NCI-H2107 treated with DMSO at 0.1 percent for 48 hours (cell line): Measurements from ENCODE around the gene DYNLRB1.
A peak's percentile ranks its signal among the peaks of the same experiment; 100 is the strongest.

Experiments used
- DNase-seq: peaks from one replicate; lab custom pipeline; 2025; ENCODE audit not compliant: unreplicated experiment; lab: John Stamatoyannopoulos, UW

Gene DYNLRB1

GRCh38 chr20:34553366-34553867 lies 37.2 kb downstream of the DYNLRB1 start:
- no peak for DNase-seq

- DNase-seq, result no peak
Observed at GRCh38 chr20:34557936-34558319, 41.7 kb downstream of the DYNLRB1 start.

- DNase-seq, result peak; percentile 49
Observed at GRCh38 chr20:34558320-34559218, 42.3 kb downstream of the DYNLRB1 start, which contains the start of gene MAP1LC3A. MAP1LC3A (plus strand) TSS chr20:34558718; CDS start chr20:34558869, 151 bp downstream.

GRCh38 chr20:34559311-34560140 lies 43.3 kb downstream of the DYNLRB1 start:
- DNase-seq, result no peak

DNA sequence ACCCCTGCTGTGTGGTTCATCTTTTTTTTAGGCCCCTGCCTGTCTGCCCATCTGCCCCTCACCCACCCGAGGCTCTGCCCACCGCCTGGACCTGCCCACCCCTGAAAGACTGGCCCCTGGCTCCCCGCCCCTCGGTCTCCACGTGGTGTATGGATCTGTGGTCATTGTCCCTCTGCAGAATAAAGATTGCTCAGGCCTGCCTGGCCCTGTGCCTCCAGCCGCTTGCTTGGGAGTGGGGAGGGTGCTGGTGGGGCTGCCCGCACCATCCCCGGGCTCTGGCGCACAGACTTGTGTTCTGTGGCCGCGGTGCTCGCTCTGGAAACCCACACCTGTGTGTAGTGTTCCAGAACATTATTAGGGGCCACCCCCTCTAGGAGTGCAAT lies 43.9 kb downstream of the DYNLRB1 start:
- no peak for DNase-seq

DNA sequence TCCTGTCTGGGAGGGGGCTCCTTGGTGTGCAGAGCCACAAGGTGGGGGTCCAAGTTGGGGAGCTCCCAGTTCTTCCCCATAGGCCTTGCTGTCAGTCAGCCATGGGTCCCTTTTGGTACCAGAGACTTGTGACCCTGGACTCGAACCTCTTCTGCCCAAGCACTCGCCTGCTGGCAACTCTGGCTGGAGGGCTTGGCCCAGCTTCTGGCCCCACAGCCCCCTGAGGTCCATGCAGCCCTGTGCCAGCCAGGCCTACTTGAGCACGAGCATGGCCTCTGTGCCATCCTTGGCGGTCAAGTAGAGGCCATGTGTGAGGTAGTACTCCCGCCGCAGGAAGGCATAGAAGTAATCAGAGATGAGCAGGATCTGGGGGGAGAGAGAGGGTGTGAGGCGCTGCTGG lies 44.4 kb downstream of the DYNLRB1 start:
- no peak for DNase-seq

DNA sequence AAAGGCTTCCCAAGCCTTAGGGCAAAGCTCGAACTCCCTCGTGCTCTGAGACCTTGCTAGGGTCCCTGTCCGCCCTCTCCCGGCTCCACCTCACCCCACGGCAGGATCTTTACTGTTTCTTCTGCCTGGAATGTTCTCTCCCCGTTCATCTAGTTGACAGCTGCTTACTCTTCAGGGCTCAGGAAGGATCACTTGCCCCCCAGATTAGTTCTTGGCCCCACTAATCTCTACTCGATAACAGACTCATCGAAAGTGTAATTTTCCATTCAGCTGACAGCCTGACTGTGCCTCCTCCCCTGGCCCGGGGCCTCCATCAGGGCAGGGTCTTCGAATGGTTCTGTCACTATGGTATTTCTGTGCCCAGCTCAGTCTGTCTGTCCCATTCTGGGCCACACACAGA lies 45.4 kb downstream of the DYNLRB1 start:
- DNase-seq, result no peak

GRCh38 chr20:34562641-34563040 lies 46.4 kb downstream of the DYNLRB1 start:
- no peak for DNase-seq

- DNase-seq, result no peak
Observed at GRCh38 chr20:34564833-34565232, 48.6 kb downstream of the DYNLRB1 start.

GRCh38 chr20:34566978-34567891 lies 51.0 kb downstream of the DYNLRB1 start:
- no peak for DNase-seq

- no peak for DNase-seq
Observed at GRCh38 chr20:34567892-34568865, 52.0 kb downstream of the DYNLRB1 start.

DNA sequence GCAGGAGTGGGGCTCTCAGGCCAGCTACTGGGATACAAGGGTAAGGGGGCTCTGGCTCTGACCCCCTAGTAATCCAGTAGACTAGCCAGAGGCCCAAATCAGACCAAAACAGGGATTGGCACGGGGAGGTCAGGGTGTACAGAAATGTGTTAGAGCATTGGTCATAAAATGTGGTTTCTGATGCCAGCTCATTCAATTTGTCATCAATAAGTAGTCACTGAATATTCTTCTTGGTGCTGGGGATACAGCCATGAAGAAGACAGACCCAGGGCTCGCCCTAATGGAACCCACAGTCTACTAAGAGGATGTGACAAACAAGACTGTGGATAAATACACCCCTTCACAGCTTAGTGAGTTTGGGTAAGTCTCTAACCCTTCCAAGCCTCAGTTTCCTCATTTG lies 53.4 kb downstream of the DYNLRB1 start:
- DNase-seq, result no peak

DNA sequence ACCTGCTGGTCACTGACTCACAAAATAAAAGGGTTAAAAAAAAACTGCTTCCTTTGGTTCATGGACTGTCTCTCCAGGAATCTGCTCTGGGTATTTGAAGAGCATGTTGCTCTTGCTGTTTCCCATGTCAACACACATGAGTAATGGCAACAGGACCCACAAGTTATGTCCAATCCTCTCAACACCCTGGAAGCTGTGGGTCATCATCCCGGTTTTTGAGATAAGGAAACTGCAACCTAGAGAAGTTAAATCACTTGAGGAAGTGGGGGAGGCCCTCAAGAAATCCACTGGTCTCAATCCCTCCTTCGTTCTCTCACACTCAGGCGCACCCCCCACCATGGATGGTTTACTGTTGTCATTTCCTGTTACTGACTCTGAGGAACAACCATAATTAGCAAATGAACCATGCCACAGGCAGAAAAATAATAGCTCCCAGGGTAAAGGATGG lies 54.7 kb downstream of the DYNLRB1 start:
- DNase-seq, result no peak

DNA sequence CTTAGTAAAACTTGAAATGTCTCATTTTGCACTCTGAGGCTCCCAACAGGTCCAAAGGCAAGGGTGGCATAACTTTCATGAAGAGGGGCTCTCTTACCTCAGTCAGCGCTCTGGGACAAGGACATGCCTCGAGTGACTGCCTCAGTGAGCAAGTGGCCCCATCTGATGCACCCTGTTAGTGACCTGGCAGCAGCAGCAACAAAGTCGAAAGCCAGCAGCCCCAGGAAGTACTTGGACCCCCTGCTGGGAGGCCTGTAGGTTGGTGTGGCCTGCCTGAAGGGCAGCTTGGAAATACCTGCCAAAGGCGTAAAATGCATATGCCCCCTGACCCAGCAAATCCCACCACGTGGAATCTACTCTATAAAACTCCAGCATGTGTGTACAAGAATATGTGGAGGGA lies 55.5 kb downstream of the DYNLRB1 start:
- no peak for DNase-seq

DNA sequence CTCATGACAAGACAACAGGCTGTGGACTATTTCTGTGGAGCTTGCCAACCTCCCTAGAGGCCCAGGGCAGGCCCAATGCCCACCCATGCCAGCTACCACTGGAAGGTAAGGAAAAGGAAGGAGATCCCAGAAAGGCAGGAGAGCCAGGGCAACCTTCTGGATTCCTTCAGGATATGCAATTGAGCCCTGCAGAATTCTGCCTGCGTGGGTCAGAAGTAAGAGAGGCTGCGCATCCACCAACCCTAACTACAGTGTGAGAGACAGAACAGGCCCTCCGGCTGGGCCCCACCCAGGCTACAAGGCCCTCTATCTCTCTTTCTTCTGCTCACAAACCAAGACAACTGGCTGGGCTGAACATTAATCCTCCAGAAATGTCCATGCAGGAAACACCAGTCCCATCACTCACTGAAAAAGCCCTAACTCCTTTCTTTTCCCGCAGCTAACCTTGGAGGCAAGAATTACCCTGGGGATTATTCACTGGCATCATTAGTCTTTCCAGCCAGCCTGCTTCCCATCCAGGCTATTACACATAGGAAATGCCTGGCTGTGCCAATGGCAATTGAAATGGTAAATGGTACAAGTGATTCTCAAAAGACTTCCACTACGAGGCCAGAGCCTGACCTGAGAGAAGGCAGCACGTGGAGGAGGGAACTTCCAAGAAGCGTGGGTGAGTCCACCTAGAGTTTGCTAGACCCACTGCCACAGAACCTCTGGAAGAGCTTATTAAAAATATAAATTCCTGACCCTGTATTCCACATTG lies 57.5 kb downstream of the DYNLRB1 start:
- no peak for DNase-seq

DNA sequence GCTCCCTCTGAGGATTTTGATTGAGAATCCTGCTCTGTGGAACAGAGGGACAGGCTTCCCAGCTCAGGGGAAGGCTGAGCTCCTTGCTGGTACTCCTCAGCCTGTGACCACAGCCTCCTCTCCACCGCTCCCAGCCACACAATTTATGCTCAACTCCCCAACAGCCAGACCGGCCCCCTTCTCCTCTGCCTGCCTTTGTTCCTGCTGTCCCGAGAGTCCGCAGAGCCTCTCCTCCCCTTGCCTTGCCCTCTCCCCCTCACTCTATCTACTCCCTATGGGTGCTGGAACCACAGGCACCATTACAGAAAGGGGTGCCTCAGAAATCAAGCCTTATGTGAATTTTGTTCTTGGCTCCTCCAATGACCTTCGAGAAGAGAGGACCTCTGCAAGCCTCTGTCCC lies 58.2 kb downstream of the DYNLRB1 start:
- DNase-seq, result no peak

DNA sequence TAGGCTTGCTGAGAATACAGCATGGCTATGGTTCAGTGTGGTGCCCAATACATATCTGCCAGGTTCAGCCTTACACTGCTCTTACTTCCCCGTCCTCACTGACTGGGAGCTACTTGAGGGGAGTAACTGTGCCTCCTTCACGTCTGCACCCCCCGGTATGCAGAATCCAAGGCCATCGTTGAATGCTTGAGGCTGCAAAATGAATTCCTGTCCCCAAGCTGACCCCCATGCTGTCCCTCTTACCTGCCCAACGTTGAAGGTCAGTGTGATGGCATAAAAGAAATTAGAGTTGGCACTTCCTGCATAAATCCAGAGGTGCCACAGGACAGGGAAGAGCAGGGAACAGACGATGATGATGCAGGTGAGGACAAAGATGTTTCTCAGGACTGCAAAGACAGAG lies 58.6 kb downstream of the DYNLRB1 start:
- DNase-seq, result no peak

DNA sequence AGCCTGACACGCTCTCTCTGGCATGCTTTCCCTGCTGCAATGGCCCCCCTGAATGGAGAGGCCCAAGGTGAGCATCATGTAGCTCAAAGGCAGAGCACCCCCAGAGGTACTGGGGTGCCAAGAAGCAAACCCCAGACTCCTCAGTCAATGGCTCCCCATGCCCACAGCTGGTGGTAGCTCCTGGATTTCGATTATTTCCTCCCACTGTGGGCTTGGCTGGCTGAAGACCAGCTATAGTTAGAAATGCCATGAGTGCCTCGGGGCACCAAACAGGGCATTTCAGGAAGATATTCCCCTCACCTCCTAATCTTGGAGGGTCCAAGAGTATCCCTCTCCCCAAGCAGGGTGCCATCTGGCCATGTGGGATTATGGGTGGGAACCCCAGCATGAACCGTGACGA lies 59.0 kb downstream of the DYNLRB1 start:
- no peak for DNase-seq

- no peak for DNase-seq
Observed at GRCh38 chr20:34575756-34576155, 59.5 kb downstream of the DYNLRB1 start.
